NT2/D1 (cell line): ENCODE data around the gene ADCY7.

Source experiments
- SUZ12 ChIP-seq: IDR thresholded peaks from 2 replicates; pipeline ENCODE4 v1.6.1; 2011; ENCODE audit not compliant: insufficient read length, insufficient read depth; ENCODE audit errors: extremely low read depth
- YY1 ChIP-seq: IDR thresholded peaks from 2 replicates; pipeline ENCODE4 v1.6.1; 2011; ENCODE audit not compliant: insufficient read length, insufficient read depth
- ZNF274 ChIP-seq: IDR thresholded peaks from 2 replicates; pipeline ENCODE4 v1.6.1; 2011; ENCODE audit warnings: mild to moderate bottlenecking, low read depth, low read length

DNA sequence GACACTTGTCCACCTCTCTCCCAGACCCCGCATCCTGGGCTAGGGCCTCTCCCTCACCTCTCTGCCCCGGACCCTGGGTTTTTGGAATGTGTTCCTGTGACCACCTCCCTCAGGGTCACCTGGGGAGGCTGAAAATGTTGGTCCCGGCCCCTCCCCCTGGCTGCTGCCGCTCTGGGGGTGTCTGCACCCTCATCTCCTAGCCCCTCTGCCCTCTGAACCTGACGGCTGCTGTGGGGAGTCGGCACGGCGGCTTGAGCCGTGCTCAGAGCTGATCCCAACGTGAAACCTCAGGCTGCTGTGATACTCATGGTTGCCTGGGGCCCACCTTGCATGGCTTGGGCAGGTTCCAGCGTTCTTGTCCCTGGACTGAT is 42.8 kb downstream of the ADCY7 start:
- TF ChIP-seq YY1: no peak
- no peak for TF ChIP-seq ZNF274
- no peak for TF ChIP-seq SUZ12
